IPS-15b (cell line): ENCODE measurements around the gene BRSK2.

Experiments used
- H3K27me3 ChIP-seq: one replicate; pipeline ENCODE4 v1.6.1; 2013; ENCODE audit warnings: low read length; ENCODE audit not compliant: control insufficient read depth, insufficient read depth
- H3K36me3 ChIP-seq: one replicate; pipeline ENCODE4 v1.6.1; 2013; ENCODE audit warnings: low read length; ENCODE audit not compliant: control insufficient read depth, insufficient read depth
- H3K4me1 ChIP-seq: one replicate; pipeline ENCODE4 v1.6.1; 2013; ENCODE audit warnings: mild to moderate bottlenecking, low read length; ENCODE audit not compliant: control insufficient read depth, insufficient read depth
- H3K4me3 ChIP-seq: one replicate; pipeline ENCODE4 v1.5.1; 2013; ENCODE audit warnings: low read depth, low read length
- H3K9ac ChIP-seq: one replicate; pipeline ENCODE4 v1.6.1; 2013; ENCODE audit warnings: low read depth, mild to moderate bottlenecking, low read length
- H3K9me3 ChIP-seq: one replicate; pipeline ENCODE4 v1.6.1; 2013; ENCODE audit warnings: mild to moderate bottlenecking, low read length; ENCODE audit not compliant: control insufficient read depth, insufficient read depth

BRSK2 gene

GRCh38 chr11:1473011-1473628, 83.4 kb downstream of the BRSK2 start:
- Histone ChIP-seq H3K4me1 (no peaks in the 10 kb centered on the region), H3K36me3 (peaks cover 12% of the 10 kb centered on the region), H3K4me3 (no peak overlapping the region), H3K9ac (no peak overlapping the region), H3K9me3 (no peaks in the 10 kb centered on the region), H3K27me3 (no peaks in the 10 kb centered on the region)

- Histone ChIP-seq H3K4me3 (no peak overlapping the region), H3K4me1 (no peaks in the 10 kb centered on the region), H3K9me3 (no peaks in the 10 kb centered on the region), H3K36me3 (peaks cover 10% of the 10 kb centered on the region), H3K9ac (no peak overlapping the region), H3K27me3 (no peaks in the 10 kb centered on the region)
Measured at GRCh38 chr11:1473786-1474185, 84.1 kb downstream of the BRSK2 start.

- no peaks in the 10 kb centered on the region for H3K9me3 ChIP-seq
- H3K36me3 ChIP-seq, result peaks cover 17% of the 10 kb centered on the region
- H3K9ac ChIP-seq, result no peak overlapping the region
- no peaks in the 10 kb centered on the region for H3K4me1 ChIP-seq
- no peaks in the 10 kb centered on the region for H3K27me3 ChIP-seq
- no peak overlapping the region for H3K4me3 ChIP-seq
Measured at GRCh38 chr11:1475841-1476240, 86.1 kb downstream of the BRSK2 start.

- Histone ChIP-seq H3K4me3 (no peak overlapping the region), H3K27me3 (no peaks in the 10 kb centered on the region), H3K9ac (no peak overlapping the region), H3K36me3 (peaks cover 12% of the 10 kb centered on the region), H3K9me3 (no peaks in the 10 kb centered on the region), H3K4me1 (no peaks in the 10 kb centered on the region)
Measured at GRCh38 chr11:1476940-1477736, 87.4 kb downstream of the BRSK2 start.

GRCh38 chr11:1478011-1478410, 88.3 kb downstream of the BRSK2 start:
- Histone ChIP-seq H3K36me3 (peaks cover 12% of the 10 kb centered on the region), H3K4me1 (no peaks in the 10 kb centered on the region), H3K27me3 (no peaks in the 10 kb centered on the region), H3K9me3 (no peaks in the 10 kb centered on the region), H3K4me3 (no peak overlapping the region), H3K9ac (no peak overlapping the region)

GRCh38 chr11:1478544-1478943, 88.8 kb downstream of the BRSK2 start:
- Histone ChIP-seq H3K36me3 (peaks cover 12% of the 10 kb centered on the region), H3K27me3 (no peaks in the 10 kb centered on the region), H3K9me3 (no peaks in the 10 kb centered on the region), H3K9ac (no peak overlapping the region), H3K4me3 (no peak overlapping the region), H3K4me1 (no peaks in the 10 kb centered on the region)

- no peaks in the 10 kb centered on the region for H3K9me3 ChIP-seq
- no peaks in the 10 kb centered on the region for H3K27me3 ChIP-seq
- H3K9ac ChIP-seq, result no peak overlapping the region
- no peaks in the 10 kb centered on the region for H3K4me1 ChIP-seq
- H3K36me3 ChIP-seq, result peaks cover 12% of the 10 kb centered on the region
- H3K4me3 ChIP-seq, result no peak overlapping the region
Measured at GRCh38 chr11:1479006-1479677, 89.4 kb downstream of the BRSK2 start.

- no peaks in the 10 kb centered on the region for H3K4me1 ChIP-seq
- no peaks in the 10 kb centered on the region for H3K9me3 ChIP-seq
- no peak overlapping the region for H3K9ac ChIP-seq
- no peaks in the 10 kb centered on the region for H3K27me3 ChIP-seq
- H3K36me3 ChIP-seq, result peaks cover 12% of the 10 kb centered on the region
- no peak overlapping the region for H3K4me3 ChIP-seq
Measured at GRCh38 chr11:1479678-1480118, 90.0 kb downstream of the BRSK2 start.

- H3K4me3 ChIP-seq, result no peak overlapping the region
- H3K9ac ChIP-seq, result no peak overlapping the region
- H3K36me3 ChIP-seq, result peaks cover 12% of the 10 kb centered on the region
- no peaks in the 10 kb centered on the region for H3K4me1 ChIP-seq
- no peaks in the 10 kb centered on the region for H3K9me3 ChIP-seq
- H3K27me3 ChIP-seq, result no peaks in the 10 kb centered on the region
Measured at GRCh38 chr11:1480191-1480554, 90.4 kb downstream of the BRSK2 start.

- Histone ChIP-seq H3K4me3 (no peak overlapping the region), H3K4me1 (no peaks in the 10 kb centered on the region), H3K9ac (no peak overlapping the region), H3K27me3 (no peaks in the 10 kb centered on the region), H3K9me3 (no peaks in the 10 kb centered on the region), H3K36me3 (peaks cover 12% of the 10 kb centered on the region)
Measured at GRCh38 chr11:1480555-1481482, 91.1 kb downstream of the BRSK2 start.

- H3K9me3 ChIP-seq, result no peaks in the 10 kb centered on the region
- H3K9ac ChIP-seq, result no peak overlapping the region
- H3K4me3 ChIP-seq, result no peak overlapping the region
- H3K4me1 ChIP-seq, result no peaks in the 10 kb centered on the region
- peaks cover 12% of the 10 kb centered on the region for H3K36me3 ChIP-seq
- H3K27me3 ChIP-seq, result no peaks in the 10 kb centered on the region
Measured at GRCh38 chr11:1481483-1481825, 91.7 kb downstream of the BRSK2 start.
